IMR-90 (cell line): ENCODE results near the gene SIPA1L3. TPM values are rescaled to one million over a fixed set of nuclear protein-coding genes. Genes with fewer than 3 reads are reported as not detected.

Experiments used
- ATAC-seq: fragments of 200-7000 bp; cut with Tn5 transposase; 2 replicates; pipeline ENCODE4 v1.9.1; 2020; ENCODE audit warnings: low read depth, mild to moderate bottlenecking, moderate library complexity
- BruUV-seq: library from RNA; stranded (reverse); fragments of 400-500 nt; replicated peaks from 2 replicates; lab custom pipeline; 2021; lab: Mats Ljungman, UMichigan
- CTCF ChIA-PET: fragments of 300-600 bp; formaldehyde crosslinking; extraction: SDS; loops from one replicate; lab custom pipeline; 2021; ENCODE audit warnings: antibody characterized with exemption; lab: Yijun Ruan, JAX
- POLR2A ChIA-PET: fragments of 300-600 bp; sonication (Branson Sonifier 250); formaldehyde crosslinking; loops from one replicate; lab custom pipeline; 2022; ENCODE audit warnings: antibody characterized with exemption; ENCODE audit not compliant: unreplicated experiment; lab: Charles Lee
- DNase-seq: peaks from one replicate; pipeline ENCODE4 v3.0.0; 2013
- H2AFZ ChIP-seq: replicated peaks from 2 replicates; pipeline ENCODE3; 2013; ENCODE audit warnings: low read length, mild to moderate bottlenecking; ENCODE audit not compliant: poor library complexity
- H2AK5ac ChIP-seq: 2 replicates; pipeline ENCODE4 v1.6.1; 2013; ENCODE audit warnings: low read depth, low read length, inconsistent platforms
- H2AK9ac ChIP-seq: replicated peaks from 2 replicates; pipeline ENCODE3; 2013; ENCODE audit warnings: mild to moderate bottlenecking, low read depth, low read length, moderate library complexity; ENCODE audit not compliant: poor library complexity
- H2BK120ac ChIP-seq: 2 replicates; pipeline ENCODE4 v1.6.1; 2013; ENCODE audit warnings: low read depth, low read length, inconsistent platforms
- H2BK15ac ChIP-seq: 3 replicates; pipeline ENCODE4 v1.6.1; 2013; ENCODE audit warnings: low read depth, low read length, inconsistent platforms
- H2BK20ac ChIP-seq: 2 replicates; pipeline ENCODE4 v1.6.1; 2013; ENCODE audit warnings: low read depth, mild to moderate bottlenecking, inconsistent platforms, low read length, moderate library complexity
- H2BK5ac ChIP-seq: 2 replicates; pipeline ENCODE4 v1.6.1; 2013; ENCODE audit warnings: mild to moderate bottlenecking, low read depth, low read length, inconsistent platforms; ENCODE audit not compliant: poor library complexity, severe bottlenecking
- H3K14ac ChIP-seq: replicated peaks from 2 replicates; pipeline ENCODE4 v1.6.1; 2013; ENCODE audit warnings: low read depth, low read length, inconsistent platforms
- H3K18ac ChIP-seq: 2 replicates; pipeline ENCODE4 v1.6.1; 2013; ENCODE audit warnings: low read depth, low read length, control low read depth
- H3K23ac ChIP-seq: 2 replicates; pipeline ENCODE4 v1.6.1; 2013; ENCODE audit warnings: low read depth, low read length, inconsistent platforms
- H3K27ac ChIP-seq: 2 replicates; pipeline ENCODE4 v1.5.1; 2013; ENCODE audit warnings: mild to moderate bottlenecking, control low read depth, low read length; ENCODE audit not compliant: insufficient read depth
- H3K27me3 ChIP-seq: 2 replicates; pipeline ENCODE4 v1.6.1; 2013; ENCODE audit warnings: low read length; ENCODE audit not compliant: control insufficient read depth, insufficient read depth
- H3K36me3 ChIP-seq: 2 replicates; pipeline ENCODE4 v1.6.1; 2013; ENCODE audit warnings: low read length, mixed read lengths; ENCODE audit not compliant: control insufficient read depth, insufficient read depth
- H3K4ac ChIP-seq: 2 replicates; pipeline ENCODE4 v1.6.1; 2013; ENCODE audit warnings: low read depth, low read length, inconsistent platforms
- H3K4me1 ChIP-seq: 2 replicates; pipeline ENCODE4 v1.6.1; 2013; ENCODE audit warnings: low read length, mixed read lengths; ENCODE audit not compliant: control insufficient read depth, insufficient read depth
- H3K4me2 ChIP-seq: 2 replicates; pipeline ENCODE4 v1.6.1; 2013; ENCODE audit warnings: low read depth, mild to moderate bottlenecking, control low read depth, low read length, moderate library complexity
- H3K4me3 ChIP-seq: 2 replicates; pipeline ENCODE4 v1.5.1; 2013; ENCODE audit warnings: low read depth, mild to moderate bottlenecking, control low read depth, low read length, moderate library complexity; ENCODE audit not compliant: insufficient read depth
- H3K56ac ChIP-seq: 2 replicates; pipeline ENCODE4 v1.6.1; 2013; ENCODE audit warnings: low read length, inconsistent platforms; ENCODE audit not compliant: insufficient read depth; ENCODE audit errors: extremely low read depth
- H3K79me1 ChIP-seq, 2 experiments: 2 replicates each; pipeline ENCODE4 v1.6.1; 2013; ENCODE audit warnings: low read length in 2 of 2, inconsistent platforms in 1 of 2, low read depth in 1 of 2
- H3K9ac ChIP-seq: 2 replicates; pipeline ENCODE4 v1.6.1; 2013; ENCODE audit warnings: low read depth, low read length, control low read depth
- H3K9me1 ChIP-seq: 2 replicates; pipeline ENCODE4 v1.6.1; 2013; ENCODE audit warnings: low read length, inconsistent platforms; ENCODE audit not compliant: insufficient read depth
- H3K9me3 ChIP-seq: 2 replicates; pipeline ENCODE4 v1.6.1; 2013; ENCODE audit warnings: low read length; ENCODE audit not compliant: control insufficient read depth, insufficient read depth
- H4K20me1 ChIP-seq: 2 replicates; pipeline ENCODE4 v1.6.1; 2013; ENCODE audit warnings: low read length, inconsistent platforms; ENCODE audit not compliant: insufficient read depth
- H4K5ac ChIP-seq: 2 replicates; pipeline ENCODE4 v1.6.1; 2013; ENCODE audit warnings: mild to moderate bottlenecking, low read depth, low read length, control low read depth
- H4K8ac ChIP-seq, 2 experiments: 2 replicates each; pipeline ENCODE4 v1.6.1; 2013; ENCODE audit warnings: low read depth in 2 of 2, low read length in 2 of 2, control low read depth in 1 of 2, inconsistent platforms in 1 of 2
- H4K91ac ChIP-seq: 2 replicates; pipeline ENCODE4 v1.6.1; 2013; ENCODE audit warnings: low read depth, low read length, inconsistent platforms; ENCODE audit not compliant: insufficient read depth
- MAFK ChIP-seq: IDR thresholded peaks from 2 replicates; pipeline ENCODE4 v1.6.1; 2012; ENCODE audit warnings: low read depth, low read length, improper control_type of control experiment
- POLR2A ChIP-seq: IDR thresholded peaks from 2 replicates; pipeline ENCODE4 v1.6.1; 2012; ENCODE audit warnings: mild to moderate bottlenecking, low read depth, low read length
- WGBS, 2 experiments: methylation state at CpG; one replicate each; pipeline versions ENCODE4 v1.1.5 to v1.1.7; 2013; ENCODE audit warnings: missing lambda C conversion rate in 2 of 2; ENCODE audit not compliant: insufficient read length in 1 of 2; ENCODE audit errors: extremely low coverage in 2 of 2; 5-methylcytosine and 5-hydroxymethylcytosine counted together
- dilution Hi-C: fragments of 300-500 bp; cut with HindIII; formaldehyde crosslinking; loops from one replicate; pipeline ENCODE4 v1.14.3; 2018; ENCODE audit warnings: low sequenced_read_pairs; ENCODE audit not compliant: unreplicated experiment
- in situ Hi-C: fragments of 300-500 bp; cut with MboI; formaldehyde crosslinking; loops from 3 replicates; pipeline ENCODE4 v1.14.3; 2019; ENCODE audit warnings: low sequenced_read_pairs, inconsistent platforms, mixed read lengths
- intact Hi-C: fragments of 100-400 bp; cut with micrococcal nuclease; formaldehyde crosslinking; loops from 2 replicates; pipeline ENCODE4 v1.10.0; 2022
- polyA plus RNA-seq, 3 experiments: library from polyadenylated mRNA; depleted of rRNA; stranded (reverse); fragments of >200 nt; gene quantifications; 2 replicates each; pipeline ENCODE4 v1.2.3, GENCODE V29; 2012; ENCODE audit warnings: low replicate concordance in 1 of 3
- total RNA-seq: library from RNA; depleted of rRNA; stranded (reverse); fragments of >200 nt; gene quantifications from 2 replicates; pipeline ENCODE4 v1.2.3, GENCODE V29; 2012

Gene SIPA1L3
- total and polyA plus RNA-seq, 2 of the 4 experiments (the other 2 are of a cell fraction), result 4.1 to 9.4 TPM

GRCh38 chr19:38057959-38058690 is 151.1 kb downstream of the SIPA1L3 start:
- no TSS peak for BruUV-seq
- H4K8ac ChIP-seq, result peak overlapping the region in 1 of 2 experiments; percentile 50; a peak in 2 of 4 replicates
- H3K18ac ChIP-seq, result no peak overlapping the region
- H3K36me3 ChIP-seq, result no peaks in the 10 kb centered on the region
- H3K4ac ChIP-seq, result peak overlapping the region; percentile 50
- H2AK9ac ChIP-seq, result peak overlapping the region; percentile 85
- H4K5ac ChIP-seq, result no peak overlapping the region; the same call in 1 of the 2 replicates
- dilution Hi-C loops, result no loop called here
- TF ChIP-seq POLR2A (no peak), MAFK (no peak)
- H4K91ac ChIP-seq, result peak overlapping the region; percentile 2; the same call in 1 of the 2 replicates
- no CpG with 5 or more reads among the region's 10 CpGs for WGBS, 2 experiments
- DNase-seq, result no peak
- peak overlapping the region; percentile 58; the same call in 1 of the 2 replicates for H3K14ac ChIP-seq
- no peak overlapping the region for H3K27ac ChIP-seq
- H2BK20ac ChIP-seq, result no peak overlapping the region; the same call in 1 of the 2 replicates
- in situ Hi-C loops, result no loop called here
- H3K4me1 ChIP-seq, result peaks cover 31% of the 10 kb centered on the region
- no peaks in the 10 kb centered on the region for H3K9me3 ChIP-seq
- ChIA-PET CTCF (interaction anchor here (0.5 kb wide), 1 partner anchor 50 kb away, joined by 4 read pairs; no protein-coding TSS in a partner anchor), POLR2A (interaction anchor here (0.6 kb wide), 1 partner anchor 70 kb away, joined by 4 read pairs; no protein-coding TSS in a partner anchor)
- no peak overlapping the region for H3K4me3 ChIP-seq
- H3K23ac ChIP-seq, result peak overlapping the region; percentile 41; the same call in 1 of the 2 replicates
- ATAC-seq, result no peak
- H2BK120ac ChIP-seq, result peak overlapping the region; percentile 14; the same call in 1 of the 2 replicates
- peaks cover 23% of the 10 kb centered on the region for H3K9me1 ChIP-seq
- H3K9ac ChIP-seq, result no peak overlapping the region
- no peaks in the 10 kb centered on the region for H3K27me3 ChIP-seq
- intact Hi-C loops, result no loop called here
- H2BK5ac ChIP-seq, result peak overlapping the region; percentile 57
- no peaks in the 10 kb centered on the region; the same call in 1 of the 2 replicates for H4K20me1 ChIP-seq
- H3K79me1 ChIP-seq, result peaks cover 14 to 86% of the 10 kb centered on the region in 2 experiments
- H2AFZ ChIP-seq, result peak overlapping the region; percentile 42
- H3K4me2 ChIP-seq, result no peak overlapping the region
- no peak overlapping the region for H3K56ac ChIP-seq
- peak overlapping the region; percentile 50 for H2AK5ac ChIP-seq
- H2BK15ac ChIP-seq, result no peak overlapping the region
